Activated naive CD4-positive, alpha-beta T cell treated with anti-CD3 and anti-CD28 coated beads, Interleukin-2, amount 10 ng/mL, durations not matched to agents 7 days and 5 days (primary cell): ENCODE measurements around the gene NMT1.

Experiments used
- CTCF ChIA-PET: fragments of 350-600 bp; sonication (Branson Sonifier 250); formaldehyde crosslinking; loops from one replicate; lab custom pipeline; 2021; ENCODE audit warnings: antibody characterized with exemption; lab: Charles Lee
- DNase-seq: peaks from one replicate; pipeline ENCODE4 v3.0.0-alpha.2; 2020
- H3K27ac Mint-ChIP-seq: one replicate; pipeline ENCODE4 v1.8.0; 2021; ENCODE audit warnings: mild to moderate bottlenecking, moderate library complexity, mixed read lengths
- H3K27me3 Mint-ChIP-seq: one replicate; pipeline ENCODE4 v1.8.0; 2021; ENCODE audit warnings: mild to moderate bottlenecking, mixed read lengths
- H3K36me3 Mint-ChIP-seq: one replicate; pipeline ENCODE4 v1.8.0; 2021; ENCODE audit warnings: mixed read lengths
- H3K4me1 Mint-ChIP-seq: one replicate; pipeline ENCODE4 v1.8.0; 2021; ENCODE audit warnings: mixed read lengths
- H3K4me3 Mint-ChIP-seq: one replicate; pipeline ENCODE4 v1.8.0; 2021; ENCODE audit warnings: mild to moderate bottlenecking, moderate library complexity, mixed read lengths
- H3K9me3 Mint-ChIP-seq: one replicate; pipeline ENCODE4 v1.8.0; 2021; ENCODE audit warnings: mixed read lengths

The NMT1 gene

DNA sequence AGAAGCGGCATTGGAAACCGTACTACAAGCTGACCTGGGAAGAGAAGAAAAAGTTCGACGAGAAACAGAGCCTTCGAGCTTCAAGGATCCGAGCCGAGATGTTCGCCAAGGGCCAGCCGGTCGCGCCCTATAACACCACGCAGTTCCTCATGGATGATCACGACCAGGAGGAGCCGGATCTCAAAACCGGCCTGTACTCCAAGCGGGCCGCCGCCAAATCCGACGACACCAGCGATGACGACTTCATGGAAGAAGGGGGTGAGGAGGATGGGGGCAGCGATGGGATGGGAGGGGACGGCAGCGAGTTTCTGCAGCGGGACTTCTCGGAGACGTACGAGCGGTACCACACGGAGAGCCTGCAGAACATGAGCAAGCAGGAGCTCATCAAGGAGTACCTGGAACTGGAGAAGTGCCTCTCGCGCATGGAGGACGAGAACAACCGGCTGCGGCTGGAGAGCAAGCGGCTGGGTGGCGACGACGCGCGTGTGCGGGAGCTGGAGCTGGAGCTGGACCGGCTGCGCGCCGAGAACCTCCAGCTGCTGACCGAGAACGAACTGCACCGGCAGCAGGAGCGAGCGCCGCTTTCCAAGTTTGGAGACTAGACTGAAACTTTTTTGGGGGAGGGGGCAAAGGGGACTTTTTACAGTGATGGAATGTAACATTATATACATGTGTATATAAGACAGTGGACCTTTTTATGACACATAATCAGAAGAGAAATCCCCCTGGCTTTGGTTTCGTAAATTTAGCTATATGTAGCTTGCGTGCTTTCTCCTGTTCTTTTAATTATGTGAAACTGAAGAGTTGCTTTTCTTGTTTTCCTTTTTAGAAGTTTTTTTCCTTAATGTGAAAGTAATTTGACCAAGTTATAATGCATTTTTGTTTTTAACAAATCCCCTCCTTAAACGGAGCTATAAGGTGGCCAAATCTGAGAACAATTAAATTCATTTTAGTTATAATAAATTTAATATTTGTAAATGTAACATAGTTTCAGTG is 88.8 kb downstream of the NMT1 start:
- peak overlapping the region; percentile 100 for H3K27ac Mint-ChIP-seq
- CTCF ChIA-PET: interaction anchor here (0.6 to 9.6 kb wide), 18 partner anchors 9 to 235 kb away, joined by 3 to 172 read pairs (median 4); partner anchors contain the start of genes ACBD4 and HEXIM2
- H3K4me1 Mint-ChIP-seq: peaks cover 46% of the 10 kb centered on the region
- peaks cover 22% of the 10 kb centered on the region for H3K36me3 Mint-ChIP-seq
- no peaks in the 10 kb centered on the region for H3K9me3 Mint-ChIP-seq
- H3K4me3 Mint-ChIP-seq: peak overlapping the region; percentile 99
- DNase-seq: peak; percentile 57
- peaks cover 17% of the 10 kb centered on the region for H3K27me3 Mint-ChIP-seq

GRCh38 chr17:45150911-45151809 is 90.0 kb downstream of the NMT1 start:
- no peak for DNase-seq
- peaks cover 17% of the 10 kb centered on the region for H3K27me3 Mint-ChIP-seq
- CTCF ChIA-PET: interaction anchor here (1.0 to 9.6 kb wide), 18 partner anchors 9 to 211 kb away, joined by 3 to 172 read pairs (median 4); partner anchors contain the start of genes ACBD4 and HEXIM2
- no peaks in the 10 kb centered on the region for H3K9me3 Mint-ChIP-seq
- H3K4me1 Mint-ChIP-seq: peaks cover 39% of the 10 kb centered on the region
- H3K4me3 Mint-ChIP-seq: peak overlapping the region; percentile 69
- peak overlapping the region; percentile 82 for H3K27ac Mint-ChIP-seq
- H3K36me3 Mint-ChIP-seq: peaks cover 24% of the 10 kb centered on the region

DNA sequence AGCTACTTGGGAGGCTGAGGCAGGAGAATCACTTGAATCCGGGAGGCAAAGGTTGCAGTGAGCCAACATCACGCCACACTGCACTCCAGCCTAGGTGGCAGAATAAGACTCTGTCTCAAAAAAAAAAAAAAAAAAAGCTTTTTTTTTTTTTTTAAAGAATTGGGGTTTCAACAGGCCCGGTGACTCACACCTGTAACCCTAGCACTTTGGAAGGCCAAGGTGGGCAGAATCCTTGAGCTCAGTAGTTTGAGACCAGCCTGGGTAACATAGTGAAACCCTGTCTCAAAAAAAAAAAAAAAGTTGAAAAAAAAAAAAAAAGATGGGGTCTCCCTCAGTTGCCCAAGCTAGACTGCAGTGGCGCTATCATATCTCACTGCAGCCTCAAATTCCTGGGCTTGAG is 93.9 kb downstream of the NMT1 start:
- Mint-ChIP-seq H3K27ac (no peak overlapping the region), H3K4me1 (peaks cover 45% of the 10 kb centered on the region), H3K27me3 (no peaks in the 10 kb centered on the region), H3K36me3 (peaks cover 37% of the 10 kb centered on the region), H3K9me3 (no peaks in the 10 kb centered on the region), H3K4me3 (no peak overlapping the region)
- DNase-seq: no peak
- CTCF ChIA-PET: interaction anchor here (0.6 to 9.6 kb wide), 4 partner anchors 18 to 102 kb away, joined by 3 to 172 read pairs (median 4); partner anchors contain the start of gene ACBD4

DNA sequence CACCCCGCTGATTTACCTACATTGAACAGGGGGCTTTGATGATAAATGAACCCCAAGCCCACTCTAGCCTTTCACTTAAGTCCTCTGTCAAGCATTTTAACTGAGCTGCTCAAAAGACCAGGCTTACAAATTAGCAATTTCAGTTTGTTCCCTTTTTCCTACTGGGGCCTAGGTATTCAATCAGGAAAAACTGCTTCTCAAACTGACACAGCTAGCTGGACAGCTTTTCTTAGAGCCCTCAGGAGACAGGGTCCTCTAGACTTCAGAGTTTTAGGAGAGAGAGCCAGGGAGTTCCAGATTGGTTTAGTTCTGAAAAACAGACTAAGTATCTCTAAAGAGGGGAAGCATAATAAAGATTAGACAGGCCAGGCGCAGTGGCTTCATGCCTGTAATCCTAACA is 94.4 kb downstream of the NMT1 start:
- Mint-ChIP-seq H3K4me3 (no peak overlapping the region), H3K4me1 (peaks cover 45% of the 10 kb centered on the region), H3K27ac (no peak overlapping the region), H3K27me3 (no peaks in the 10 kb centered on the region), H3K36me3 (peaks cover 38% of the 10 kb centered on the region), H3K9me3 (no peaks in the 10 kb centered on the region)
- CTCF ChIA-PET: interaction anchor here (0.6 to 9.6 kb wide), 4 partner anchors 19 to 102 kb away, joined by 3 to 172 read pairs (median 4); partner anchors contain the start of gene ACBD4
- DNase-seq: no peak

GRCh38 chr17:45156242-45156641 is 95.1 kb downstream of the NMT1 start:
- Mint-ChIP-seq H3K27ac (no peak overlapping the region), H3K9me3 (no peaks in the 10 kb centered on the region), H3K4me3 (no peak overlapping the region), H3K27me3 (no peaks in the 10 kb centered on the region), H3K4me1 (peaks cover 38% of the 10 kb centered on the region), H3K36me3 (peaks cover 35% of the 10 kb centered on the region)
- DNase-seq: no peak
- CTCF ChIA-PET: interaction anchor here (2.0 to 9.6 kb wide), 2 partner anchors 19 to 42 kb away, joined by 5 to 172 read pairs; partner anchors contain the start of gene ACBD4
